Astrocyte of the spinal cord (primary cell): ENCODE results near the gene KRTAP10-9.
A peak's percentile ranks its signal among the peaks of the same experiment; 100 is the strongest.

Experiments used
- DNase-seq: peaks from one replicate; pipeline ENCODE4 v3.0.0; 2011; ENCODE audit warnings: low read depth, low spot score
- H3K4me3 ChIP-seq: 2 replicates; pipeline ENCODE4 v1.5.1; 2011; ENCODE audit warnings: low read depth, mild to moderate bottlenecking, low read length, moderate library complexity
- in situ Hi-C: cut with HindIII; loops from 2 replicates; pipeline ENCODE4 v1.10.0; 2017; ENCODE audit warnings: low sequenced_read_pairs
- TF ChIP-seq, protein P1 (sequence below): IDR thresholded peaks from 2 replicates; pipeline ENCODE4 v1.5.1; 2012; ENCODE audit warnings: low read depth, mild to moderate bottlenecking, low read length, inconsistent platforms

Gene KRTAP10-9

DNA sequence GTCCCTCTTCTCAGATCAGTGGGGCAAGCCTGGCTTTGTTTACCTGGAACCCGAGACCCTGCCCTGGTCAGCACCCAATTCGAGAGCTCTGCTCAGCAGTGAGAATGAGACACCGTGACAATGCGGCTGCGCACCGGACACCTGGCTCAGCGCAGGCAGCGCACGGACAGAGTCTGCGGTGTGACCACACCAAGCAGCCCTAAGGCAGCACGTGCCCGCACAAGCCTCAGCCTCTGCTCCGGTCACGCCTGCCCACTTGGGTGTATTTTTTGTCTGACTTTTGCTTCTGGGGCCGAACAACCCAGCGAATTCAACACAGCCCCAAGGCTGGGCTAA lies 10.3 kb upstream of the KRTAP10-9 start:
- TF ChIP-seq, protein P1, sequence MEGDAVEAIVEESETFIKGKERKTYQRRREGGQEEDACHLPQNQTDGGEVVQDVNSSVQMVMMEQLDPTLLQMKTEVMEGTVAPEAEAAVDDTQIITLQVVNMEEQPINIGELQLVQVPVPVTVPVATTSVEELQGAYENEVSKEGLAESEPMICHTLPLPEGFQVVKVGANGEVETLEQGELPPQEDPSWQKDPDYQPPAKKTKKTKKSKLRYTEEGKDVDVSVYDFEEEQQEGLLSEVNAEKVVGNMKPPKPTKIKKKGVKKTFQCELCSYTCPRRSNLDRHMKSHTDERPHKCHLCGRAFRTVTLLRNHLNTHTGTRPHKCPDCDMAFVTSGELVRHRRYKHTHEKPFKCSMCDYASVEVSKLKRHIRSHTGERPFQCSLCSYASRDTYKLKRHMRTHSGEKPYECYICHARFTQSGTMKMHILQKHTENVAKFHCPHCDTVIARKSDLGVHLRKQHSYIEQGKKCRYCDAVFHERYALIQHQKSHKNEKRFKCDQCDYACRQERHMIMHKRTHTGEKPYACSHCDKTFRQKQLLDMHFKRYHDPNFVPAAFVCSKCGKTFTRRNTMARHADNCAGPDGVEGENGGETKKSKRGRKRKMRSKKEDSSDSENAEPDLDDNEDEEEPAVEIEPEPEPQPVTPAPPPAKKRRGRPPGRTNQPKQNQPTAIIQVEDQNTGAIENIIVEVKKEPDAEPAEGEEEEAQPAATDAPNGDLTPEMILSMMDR, result no peak
- no peak for DNase-seq
- no peak overlapping the region for H3K4me3 ChIP-seq
- in situ Hi-C loops, result no loop called here

DNA sequence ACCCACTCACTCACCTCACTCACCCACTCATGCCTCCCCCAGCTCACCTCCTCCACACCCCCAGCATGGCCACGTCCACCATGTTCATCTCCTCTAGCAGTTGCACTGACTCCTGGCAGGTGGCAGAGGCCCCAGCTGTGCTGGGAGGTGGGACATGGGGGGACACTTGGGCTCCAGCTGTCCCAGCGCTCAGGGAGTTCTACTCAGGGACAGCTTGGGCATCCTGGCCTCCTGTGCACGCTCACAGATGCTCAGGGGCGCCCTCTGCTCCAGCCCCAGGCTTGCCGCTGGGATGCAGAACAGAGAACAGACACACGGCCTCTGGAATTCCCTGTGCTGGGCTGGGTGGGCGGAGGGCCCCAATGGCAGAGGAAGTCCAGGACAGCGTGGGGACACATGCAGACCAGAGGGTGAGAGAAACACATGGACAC lies 9.8 kb upstream of the KRTAP10-9 start:
- no peak overlapping the region for H3K4me3 ChIP-seq
- in situ Hi-C loops, result no loop called here
- TF ChIP-seq, protein P1, result no peak
- DNase-seq, result no peak

DNA sequence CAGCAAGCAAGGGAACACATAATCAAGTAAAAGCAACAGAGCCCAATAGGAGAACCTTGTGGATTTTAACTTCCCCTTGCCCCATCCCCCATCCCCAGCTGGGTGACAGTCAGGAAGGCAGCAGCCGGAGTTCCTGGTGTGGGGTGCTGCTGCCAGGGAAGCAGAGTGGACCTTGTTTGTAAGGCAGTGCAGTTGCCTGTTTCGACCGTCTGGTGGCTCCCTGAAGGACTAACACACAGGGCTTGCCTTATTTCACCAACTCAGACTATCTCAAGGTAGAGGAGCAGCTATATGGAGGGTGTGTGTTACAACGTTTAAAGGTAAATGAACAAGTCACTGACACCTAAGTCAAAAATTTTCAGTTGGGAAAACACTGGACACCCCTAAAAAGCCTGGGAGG lies 8.4 kb upstream of the KRTAP10-9 start:
- DNase-seq, result no peak
- no peak overlapping the region for H3K4me3 ChIP-seq
- TF ChIP-seq, protein P1, result peak; percentile 6
- in situ Hi-C loops, result no loop called here

DNA sequence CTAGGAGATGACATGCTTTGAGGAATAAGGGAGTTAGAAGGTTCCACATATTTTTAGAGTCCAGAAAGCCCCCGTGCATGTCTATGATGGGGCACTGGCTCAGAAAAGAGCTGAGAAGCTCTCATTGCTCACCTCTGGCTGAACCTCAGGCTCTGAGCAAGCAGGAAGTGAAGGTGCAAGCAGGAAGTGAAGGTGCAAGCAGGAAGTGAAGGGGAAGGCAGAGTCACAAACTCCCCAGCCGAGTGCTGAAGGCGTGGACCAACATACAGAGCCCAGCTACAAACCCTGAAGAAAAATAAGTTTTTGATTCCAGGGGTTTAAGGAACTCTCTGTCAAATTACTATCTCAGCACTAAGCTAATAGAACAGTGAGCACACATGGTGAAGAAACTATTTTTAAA lies 8.0 kb upstream of the KRTAP10-9 start:
- TF ChIP-seq, protein P1, result no peak
- no peak overlapping the region for H3K4me3 ChIP-seq
- in situ Hi-C loops, result no loop called here
- no peak for DNase-seq

DNA sequence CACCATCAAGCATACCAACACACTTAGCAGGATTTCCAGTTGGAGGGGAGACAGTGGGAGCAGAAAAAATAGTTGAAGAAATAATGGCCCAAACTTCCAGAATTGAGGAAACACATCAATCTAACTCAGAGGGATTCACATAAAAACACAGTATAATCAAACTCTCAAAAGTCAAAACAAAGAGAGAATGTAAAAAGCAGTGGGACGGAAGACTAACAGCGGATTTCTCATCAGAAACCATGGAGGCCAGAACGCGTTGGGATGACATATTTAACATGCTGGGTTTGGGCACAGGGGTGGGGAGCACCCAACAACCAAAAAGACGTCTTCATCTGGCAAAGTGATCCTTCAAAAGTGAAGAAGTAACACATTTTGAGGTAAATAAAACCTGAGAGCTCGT lies 7.0 kb upstream of the KRTAP10-9 start:
- no peak for DNase-seq
- TF ChIP-seq, protein P1, result no peak
- in situ Hi-C loops, result no loop called here
- no peak overlapping the region for H3K4me3 ChIP-seq

DNA sequence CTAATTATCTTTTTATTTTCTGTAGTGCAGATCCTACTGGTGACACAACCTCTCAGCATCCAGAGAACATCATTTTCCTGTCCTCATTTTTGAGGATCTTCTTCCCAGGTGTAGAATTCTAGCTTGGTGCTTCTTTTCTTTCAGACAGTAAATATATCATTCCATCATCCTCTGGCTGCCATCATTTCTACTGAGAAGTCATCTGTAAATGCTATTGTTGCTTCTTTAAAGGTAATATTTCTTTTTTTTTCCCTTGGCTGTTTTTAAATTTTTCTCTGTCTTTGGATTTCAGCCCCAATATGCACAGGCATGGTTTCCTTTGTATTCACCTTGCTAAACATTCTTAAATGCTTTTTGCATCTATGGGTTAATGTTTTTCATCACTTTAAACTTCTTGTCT lies 3.3 kb upstream of the KRTAP10-9 start:
- in situ Hi-C loops, result no loop called here
- DNase-seq, result no peak
- TF ChIP-seq, protein P1, result no peak
- H3K4me3 ChIP-seq, result no peak overlapping the region

DNA sequence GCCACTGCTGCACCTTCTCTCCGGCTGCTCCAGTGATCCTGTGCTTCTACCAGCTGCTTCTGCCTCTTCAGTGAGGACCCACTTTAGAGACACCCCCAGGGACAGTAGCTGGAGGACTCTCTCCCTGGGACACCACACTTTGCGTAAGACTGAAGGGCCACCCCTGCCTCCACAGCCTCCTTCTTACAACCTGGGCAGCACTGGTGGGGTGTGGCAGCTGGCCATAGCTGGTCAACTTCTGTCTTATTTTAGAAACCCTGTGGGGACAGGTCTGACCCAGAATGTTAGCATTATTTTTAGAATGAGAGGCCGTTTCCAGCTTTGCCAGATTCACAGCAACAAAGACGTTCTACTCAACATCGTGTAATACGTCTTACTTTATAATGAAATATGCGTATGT lies 1.1 kb upstream of the KRTAP10-9 start:
- TF ChIP-seq, protein P1, result no peak

More for the DNA sequence above, 1.1 kb upstream of the KRTAP10-9 start:
- in situ Hi-C loops, result no loop called here
- no peak for DNase-seq
- H3K4me3 ChIP-seq, result no peak overlapping the region
